Esophagus (tissue), 2 donors: Measurements from ENCODE around the gene DBH. TPM values are rescaled to one million over a fixed set of nuclear protein-coding genes. Genes with fewer than 3 reads are reported as not detected.

Experiments
- H3K27ac ChIP-seq, 2 donors: one replicate each; pipeline ENCODE4 v1.5.1; 2013; ENCODE audit warnings: low read depth in 2 of 2, mild to moderate bottlenecking in 2 of 2, inconsistent platforms in 1 of 2, low read length in 1 of 2, moderate library complexity in 1 of 2
- H3K27me3 ChIP-seq, 2 donors: one replicate each; pipeline ENCODE4 v1.6.1; 2013; ENCODE audit warnings: low read length in 2 of 2, control low read depth in 1 of 2, mild to moderate bottlenecking in 1 of 2; ENCODE audit not compliant: insufficient read depth in 2 of 2, control insufficient read depth in 1 of 2
- H3K36me3 ChIP-seq, 2 donors: one replicate each; pipeline ENCODE4 v1.6.1; 2013; ENCODE audit warnings: low read length in 1 of 2; ENCODE audit not compliant: control insufficient read depth in 2 of 2, insufficient read depth in 2 of 2
- H3K4me1 ChIP-seq, 2 donors: one replicate each; pipeline ENCODE4 v1.6.1; 2013; ENCODE audit warnings: low read length in 1 of 2; ENCODE audit not compliant: control insufficient read depth in 2 of 2, insufficient read depth in 2 of 2
- H3K4me3 ChIP-seq, 2 donors: one replicate each; pipeline ENCODE4 v1.5.1; 2013; ENCODE audit warnings: low read length in 2 of 2, mild to moderate bottlenecking in 2 of 2, low read depth in 1 of 2, moderate library complexity in 1 of 2
- H3K9me3 ChIP-seq, 2 donors: one replicate each; pipeline ENCODE4 v1.6.1; 2013; ENCODE audit warnings: mild to moderate bottlenecking in 2 of 2, low read depth in 1 of 2, low read length in 1 of 2, moderate library complexity in 1 of 2; ENCODE audit not compliant: control insufficient read depth in 2 of 2, insufficient read depth in 1 of 2
- WGBS, 2 donors: extraction: QIAGEN DNeasy Blood & Tissue Kit; methylation state at CpG; one replicate each; pipeline ENCODE4 v1.1.7; 2013; 5-methylcytosine and 5-hydroxymethylcytosine counted together
- polyA plus RNA-seq, 2 donors: library from polyadenylated mRNA; stranded (reverse); fragments of 200-250 nt; gene quantifications; one replicate each; pipeline ENCODE4 v1.2.3, GENCODE V29; 2013
- donor health status: healthy with polysubstance abuse.
- donor health status: Bipolar disorder and iron deficiency.

Gene DBH
- polyA plus RNA-seq, 2 donors, result 0.01 TPM; not detected in 1

DNA sequence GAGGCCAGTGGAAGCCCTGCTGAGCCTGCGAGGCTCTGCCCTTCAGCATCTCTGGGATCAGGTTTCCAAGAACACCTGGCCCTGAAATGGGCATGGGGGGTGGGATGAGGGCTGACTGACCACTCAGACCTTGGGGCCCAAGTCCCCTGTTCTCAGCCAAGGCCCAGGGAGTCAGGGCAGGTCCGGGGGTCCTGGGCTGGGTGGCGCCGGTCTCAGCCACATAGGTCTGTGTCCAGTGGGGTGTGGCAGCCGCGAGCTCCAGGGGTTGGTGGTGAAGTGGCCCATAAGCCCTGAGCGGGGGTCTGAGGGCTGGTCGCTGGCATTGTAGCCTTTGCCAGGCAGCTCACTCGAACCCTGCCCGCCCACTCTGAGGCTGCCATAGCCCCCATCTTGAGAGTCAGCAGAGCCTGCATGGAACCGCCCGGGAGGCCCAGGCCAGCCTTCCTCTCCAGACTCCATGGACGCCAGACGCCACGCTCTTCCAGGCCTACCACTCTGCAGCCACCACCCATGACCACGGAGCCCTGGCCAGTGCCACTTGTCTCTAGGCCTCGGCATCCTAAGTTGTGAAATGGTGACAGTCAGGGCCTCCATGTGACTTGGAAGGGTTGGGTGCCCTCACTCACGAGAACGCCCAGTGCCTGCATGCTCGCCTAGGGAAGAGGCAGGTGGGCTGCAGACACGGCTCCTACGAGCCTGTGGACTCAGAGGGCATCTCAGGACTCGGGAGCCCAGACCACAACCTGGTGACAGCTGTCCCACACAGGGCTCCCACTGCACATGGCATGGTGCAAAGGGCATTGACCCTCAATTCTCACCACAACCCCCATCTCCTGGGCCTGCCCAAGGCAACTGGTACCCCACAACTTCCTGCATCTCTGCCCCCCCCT, 6.7 kb upstream of the DBH start:
- Histone ChIP-seq H3K4me3 (no peak overlapping the region), H3K27ac (no peak overlapping the region), H3K36me3 (no peaks in the 10 kb centered on the region), H3K27me3 (no peaks in the 10 kb centered on the region), H3K9me3 (peaks cover 0 to 9% of the 10 kb centered on the region in 2 donors), H3K4me1 (peaks cover 0 to 1% of the 10 kb centered on the region in 2 donors)
- 85 to 88% methylated on average over 21 to 23 of the region's 23 CpGs for WGBS, 2 donors

DNA sequence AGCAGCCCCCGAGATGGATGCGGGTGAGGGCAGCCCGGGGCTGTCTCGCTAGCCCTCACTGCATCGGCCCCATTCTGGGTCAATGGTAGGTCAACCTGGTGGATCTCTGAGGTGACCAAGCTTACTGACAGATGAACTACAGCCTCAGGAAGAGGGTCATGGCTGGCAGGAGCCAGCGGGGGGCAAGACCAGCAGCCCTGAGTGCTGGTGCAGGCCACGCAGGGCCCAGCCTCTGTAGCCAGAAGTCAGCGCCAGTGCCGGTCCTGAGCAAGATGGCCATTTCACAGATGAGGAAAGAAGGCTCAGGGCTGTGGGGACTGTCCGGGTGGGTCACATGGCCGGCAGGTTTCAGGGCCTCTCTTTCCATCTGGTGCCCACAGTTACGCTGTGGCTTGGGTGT, 5.1 kb upstream of the DBH start:
- Histone ChIP-seq H3K9me3 (peaks cover 0 to 4% of the 10 kb centered on the region in 2 donors), H3K4me1 (peaks cover 0 to 1% of the 10 kb centered on the region in 2 donors), H3K36me3 (no peaks in the 10 kb centered on the region), H3K4me3 (no peak overlapping the region), H3K27ac (no peak overlapping the region), H3K27me3 (no peaks in the 10 kb centered on the region)
- 81 to 89% methylated on average over 12 of the region's 12 CpGs for WGBS, 2 donors

DNA sequence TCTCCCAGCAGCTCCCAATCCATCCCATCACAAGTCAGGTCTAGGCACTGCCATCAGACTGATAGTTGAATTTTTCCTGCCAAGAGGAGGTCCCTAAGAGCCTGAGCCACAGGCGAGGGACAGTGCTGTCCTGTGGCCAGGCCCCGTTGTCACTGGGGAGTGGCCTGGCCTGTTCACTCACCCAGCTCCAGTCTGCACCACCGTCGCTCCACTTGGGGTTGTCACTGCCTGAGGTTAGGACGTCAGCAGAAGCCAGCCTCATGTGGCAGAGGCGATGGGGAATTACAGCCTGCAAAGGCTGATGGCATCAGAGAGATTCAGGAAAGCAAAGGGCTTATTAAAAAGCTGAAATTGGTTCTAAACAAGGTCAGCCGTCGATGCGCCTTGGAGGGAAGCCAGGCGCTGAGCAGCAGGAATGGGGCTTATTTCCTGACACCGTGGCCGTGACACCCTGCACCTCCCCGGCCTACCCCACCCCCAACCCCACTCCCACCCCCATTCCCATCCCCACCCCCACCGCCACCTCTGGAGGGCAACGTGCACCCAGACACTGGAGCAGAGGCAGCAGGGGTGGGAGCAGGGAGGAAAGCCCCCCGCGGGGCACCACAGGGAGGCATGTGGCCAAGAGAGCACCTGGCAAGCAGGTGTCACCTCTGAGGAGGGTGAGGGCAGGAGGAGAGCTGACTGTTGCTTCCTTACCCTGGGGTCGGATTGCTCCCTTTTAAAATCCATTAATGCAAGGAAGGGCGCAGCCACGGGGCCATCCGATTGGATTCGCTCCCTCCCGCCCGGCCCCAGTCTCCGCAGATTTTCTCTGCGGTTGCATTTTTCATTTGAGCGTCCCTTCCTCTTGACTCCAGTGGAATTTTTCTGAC, 3.1 kb upstream of the DBH start:
- no peaks in the 10 kb centered on the region for H3K9me3 ChIP-seq
- H3K4me3 ChIP-seq, result no peak overlapping the region
- H3K27me3 ChIP-seq, result no peaks in the 10 kb centered on the region
- H3K27ac ChIP-seq, result no peak overlapping the region
- H3K36me3 ChIP-seq, result no peaks in the 10 kb centered on the region
- 50 to 61% methylated on average over 26 to 27 of the region's 27 CpGs for WGBS, 2 donors
- peaks cover 0 to 1% of the 10 kb centered on the region in 2 donors for H3K4me1 ChIP-seq

DNA sequence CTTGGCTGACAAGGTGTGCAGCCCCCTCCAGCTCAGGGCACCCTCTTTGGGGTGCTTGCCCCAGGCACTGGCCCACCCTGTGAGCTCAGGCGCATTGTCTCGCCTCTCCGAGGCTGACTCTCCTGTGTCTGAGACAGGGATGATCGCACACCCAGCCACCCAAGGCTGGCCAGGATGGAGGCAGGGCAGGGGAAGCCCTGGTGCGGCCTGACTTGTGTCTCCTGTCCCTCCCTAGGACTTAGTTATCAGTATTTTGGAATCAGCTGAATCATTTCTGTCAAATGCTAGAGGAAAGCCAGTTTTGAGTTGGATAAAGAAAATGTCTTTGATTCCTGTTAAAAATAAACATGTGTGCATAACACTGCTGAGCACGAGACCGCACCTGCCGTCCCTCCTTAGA, 2.5 kb upstream of the DBH start:
- Histone ChIP-seq H3K36me3 (no peaks in the 10 kb centered on the region), H3K27ac (no peak overlapping the region), H3K4me1 (peaks cover 0 to 1% of the 10 kb centered on the region in 2 donors), H3K4me3 (no peak overlapping the region), H3K9me3 (no peaks in the 10 kb centered on the region), H3K27me3 (no peaks in the 10 kb centered on the region)
- 41 to 43% methylated on average over 8 of the region's 8 CpGs for WGBS, 2 donors

DNA sequence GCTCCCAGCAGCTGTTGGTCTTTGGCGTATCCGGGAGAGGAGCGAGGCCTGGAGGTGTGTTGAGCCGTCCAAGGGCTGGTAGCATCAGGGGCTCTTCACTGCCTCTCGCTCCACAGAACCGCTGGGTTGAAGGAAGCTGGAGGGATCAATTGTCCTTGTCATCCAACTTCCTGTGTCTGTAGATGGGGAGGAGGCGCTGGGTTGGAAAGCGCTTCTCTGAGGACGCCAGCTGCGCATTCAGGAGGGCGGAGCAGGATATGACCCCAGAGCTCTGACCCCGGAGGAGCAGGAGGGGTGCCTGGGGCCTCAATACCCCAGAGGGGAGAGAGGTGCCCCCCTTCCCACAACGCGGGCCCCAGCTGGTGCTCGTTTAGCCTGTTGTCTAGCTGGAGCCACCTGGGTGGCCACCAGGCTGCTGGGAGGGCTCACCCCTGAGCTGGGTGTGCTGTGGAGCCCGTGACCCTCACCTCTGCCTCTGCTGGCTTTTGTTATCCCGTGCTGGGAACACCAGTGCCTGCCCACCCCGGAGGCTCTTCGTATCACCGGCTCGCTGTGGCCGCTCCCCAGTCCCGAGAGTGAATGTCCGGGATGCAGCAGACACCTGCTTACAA, 2.0 kb upstream of the DBH start:
- Histone ChIP-seq H3K9me3 (no peaks in the 10 kb centered on the region), H3K27ac (no peak overlapping the region), H3K27me3 (no peaks in the 10 kb centered on the region), H3K4me1 (peaks cover 0 to 1% of the 10 kb centered on the region in 2 donors), H3K4me3 (no peak overlapping the region), H3K36me3 (no peaks in the 10 kb centered on the region)
- WGBS, 2 donors, result 36 to 37% methylated on average over 24 of the region's 24 CpGs

DNA sequence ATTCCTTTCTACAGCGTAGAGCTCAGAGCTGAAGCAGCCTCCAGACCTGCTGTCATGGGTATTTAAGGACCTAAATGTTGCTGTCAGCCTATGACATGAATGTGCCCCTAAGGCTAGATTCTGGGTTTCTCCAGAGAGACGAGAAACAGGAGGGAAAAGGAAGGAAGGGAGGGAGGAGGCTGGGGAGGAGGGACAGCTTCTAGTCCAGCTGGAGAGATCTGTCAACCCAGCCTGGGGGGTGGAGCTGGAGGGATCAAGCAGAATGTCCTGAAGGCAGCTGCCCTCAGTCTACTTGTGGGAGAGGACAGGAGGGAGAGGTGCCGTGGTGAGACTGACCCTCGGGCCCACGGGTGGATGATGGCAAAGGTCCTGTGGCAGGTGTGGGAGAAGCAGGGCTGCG, 1.1 kb upstream of the DBH start:
- no peak overlapping the region for H3K27ac ChIP-seq
- H3K4me1 ChIP-seq, result peaks cover 0 to 1% of the 10 kb centered on the region in 2 donors
- H3K4me3 ChIP-seq, result no peak overlapping the region
- H3K9me3 ChIP-seq, result no peaks in the 10 kb centered on the region
- H3K36me3 ChIP-seq, result no peaks in the 10 kb centered on the region
- no peaks in the 10 kb centered on the region for H3K27me3 ChIP-seq
- 52 to 54% methylated on average over 6 of the region's 6 CpGs for WGBS, 2 donors

DNA sequence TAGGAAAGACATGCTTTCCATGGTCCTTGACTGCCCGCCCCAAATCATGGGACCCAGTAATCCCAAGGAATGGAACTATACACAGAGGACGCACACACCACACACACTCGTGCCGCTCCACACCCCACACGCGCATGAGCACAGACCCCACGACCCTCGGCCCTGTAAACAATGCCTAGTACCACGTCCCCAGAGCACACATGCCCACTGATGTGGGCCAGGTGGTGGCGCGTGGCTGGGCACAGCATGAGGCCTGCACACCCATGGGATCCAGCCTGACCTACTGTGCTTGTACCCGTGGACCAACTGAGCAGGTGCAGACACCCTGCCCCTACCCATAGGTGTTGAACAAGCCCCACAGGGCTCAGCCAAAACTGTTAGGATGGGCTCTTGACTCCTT, 739 bp downstream of the DBH start:
- no peak overlapping the region for H3K4me3 ChIP-seq
- peaks cover 0 to 1% of the 10 kb centered on the region in 2 donors for H3K4me1 ChIP-seq
- WGBS, 2 donors, result 86 to 89% methylated on average over 12 of the region's 12 CpGs
- no peak overlapping the region for H3K27ac ChIP-seq
- no peaks in the 10 kb centered on the region for H3K9me3 ChIP-seq
- H3K36me3 ChIP-seq, result no peaks in the 10 kb centered on the region
- no peaks in the 10 kb centered on the region for H3K27me3 ChIP-seq

DNA sequence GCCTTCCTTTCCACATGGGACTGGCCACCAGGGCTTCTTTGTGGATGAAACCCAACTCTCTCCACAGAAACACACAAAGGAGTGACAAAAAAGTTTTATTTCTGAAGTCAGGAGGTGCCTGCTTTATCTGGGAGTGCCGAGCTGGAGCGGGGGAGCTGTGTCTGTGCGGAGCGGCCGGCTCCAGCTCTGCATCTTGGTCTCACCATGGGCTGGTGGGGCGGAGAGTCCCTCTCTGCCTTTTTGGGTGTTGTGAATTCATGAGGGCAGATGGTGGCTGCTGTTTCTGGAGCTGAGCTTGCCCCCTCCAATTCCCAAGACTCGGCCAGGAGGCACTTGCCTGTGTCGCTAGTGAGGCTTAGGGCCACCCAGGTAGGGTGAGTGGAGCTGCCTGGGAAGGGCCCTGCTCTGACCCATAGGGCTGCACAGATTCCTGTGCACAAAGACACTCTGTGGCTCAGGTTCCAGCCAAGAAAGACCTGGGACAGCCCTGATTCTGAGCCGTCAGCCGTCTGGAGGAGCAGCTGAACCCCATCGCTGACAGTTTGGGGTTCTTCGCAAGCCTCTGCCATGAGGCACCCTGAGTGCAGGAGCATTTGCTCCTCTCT, 1.4 kb downstream of the DBH start:
- H3K4me3 ChIP-seq, result no peak overlapping the region
- no peaks in the 10 kb centered on the region for H3K27me3 ChIP-seq
- H3K36me3 ChIP-seq, result no peaks in the 10 kb centered on the region
- no peaks in the 10 kb centered on the region for H3K9me3 ChIP-seq
- 68 to 72% methylated on average over 12 of the region's 12 CpGs for WGBS, 2 donors
- H3K4me1 ChIP-seq, result peaks cover 0 to 1% of the 10 kb centered on the region in 2 donors
- H3K27ac ChIP-seq, result no peak overlapping the region

DNA sequence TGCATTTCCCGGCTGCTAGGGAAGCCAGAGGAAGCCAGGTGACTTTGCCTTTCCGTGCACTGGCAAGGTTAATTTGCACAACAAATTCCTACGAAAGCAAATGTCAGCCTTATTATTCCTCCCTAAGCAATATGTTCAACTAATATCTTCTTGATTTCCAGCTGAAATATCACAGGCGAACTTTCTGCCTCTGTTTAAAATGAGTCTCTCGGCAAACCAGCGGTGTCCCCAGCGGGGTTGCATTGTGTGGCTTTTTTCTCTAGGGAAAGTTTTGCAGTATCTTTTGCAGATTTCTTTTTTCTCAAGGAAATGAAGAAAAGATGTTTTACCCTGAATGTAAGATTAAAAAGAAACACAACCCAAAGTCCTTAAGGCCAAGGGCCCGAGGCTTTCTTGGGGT, 1.9 kb downstream of the DBH start:
- Histone ChIP-seq H3K36me3 (no peaks in the 10 kb centered on the region), H3K27me3 (no peaks in the 10 kb centered on the region), H3K27ac (no peak overlapping the region), H3K4me3 (no peak overlapping the region), H3K4me1 (peaks cover 0 to 1% of the 10 kb centered on the region in 2 donors), H3K9me3 (no peaks in the 10 kb centered on the region)
- 58 to 62% methylated on average over 8 of the region's 8 CpGs for WGBS, 2 donors
